DOHH2 (cell line): ENCODE results near the gene EXOC7.

ENCODE experiments used
- H3F3A ChIP-seq: fragments of 200-600 bp; sonication (generic), shearing (Covaris generic); 2 replicates; pipeline ENCODE4 v1.6.0; 2016; ENCODE audit warnings: antibody characterized with exemption, mild to moderate bottlenecking; ENCODE audit not compliant: control insufficient read depth, insufficient read depth
- H3K27ac ChIP-seq: fragments of 200-600 bp; sonication (generic); 2 replicates; pipeline ENCODE4 v1.5.1; 2014; ENCODE audit warnings: low read depth, mild to moderate bottlenecking, low read length, moderate library complexity
- H3K27me3 ChIP-seq: fragments of 200-600 bp; sonication (generic); 2 replicates; pipeline ENCODE4 v1.6.1; 2014; ENCODE audit warnings: mild to moderate bottlenecking, low read length, mixed read lengths; ENCODE audit not compliant: control insufficient read depth
- H3K36me3 ChIP-seq: fragments of 200-600 bp; sonication (generic); 2 replicates; pipeline ENCODE4 v1.6.1; 2014; ENCODE audit warnings: mild to moderate bottlenecking, low read length, moderate library complexity, mixed read lengths; ENCODE audit not compliant: control insufficient read depth
- H3K4me1 ChIP-seq: fragments of 200-600 bp; sonication (generic); 2 replicates; pipeline ENCODE4 v1.6.1; 2014; ENCODE audit warnings: mild to moderate bottlenecking, low read length, mixed read lengths; ENCODE audit not compliant: control insufficient read depth
- H3K4me2 ChIP-seq: fragments of 200-600 bp; sonication (generic); 2 replicates; pipeline ENCODE4 v1.6.0; 2014; ENCODE audit warnings: mild to moderate bottlenecking, low read length, moderate library complexity
- H3K4me3 ChIP-seq: fragments of 200-600 bp; sonication (generic); 2 replicates; pipeline ENCODE4 v1.5.1; 2014; ENCODE audit warnings: mild to moderate bottlenecking, low read length, mixed read lengths
- H3K79me2 ChIP-seq: fragments of 200-600 bp; sonication (generic); 2 replicates; pipeline ENCODE4 v1.6.1; 2014; ENCODE audit warnings: mild to moderate bottlenecking, low read length, mixed read lengths; ENCODE audit not compliant: control insufficient read depth
- H3K9me2 ChIP-seq: fragments of 200-600 bp; sonication (generic); replicated peaks from 2 replicates; pipeline ENCODE4 v1.6.1; 2014; ENCODE audit warnings: mild to moderate bottlenecking, low read length, mixed read lengths; ENCODE audit not compliant: control insufficient read depth
- H3K9me3 ChIP-seq: fragments of 200-600 bp; sonication (generic); 2 replicates; pipeline ENCODE4 v1.6.1; 2014; ENCODE audit warnings: antibody characterized with exemption, low read length, mixed read lengths; ENCODE audit not compliant: control insufficient read depth, insufficient read depth
- H4K20me1 ChIP-seq: fragments of 200-600 bp; sonication (generic); 2 replicates; pipeline ENCODE4 v1.6.0; 2014; ENCODE audit warnings: low read depth, mild to moderate bottlenecking, antibody characterized with exemption, low read length, moderate library complexity; ENCODE audit not compliant: control insufficient read depth, insufficient read depth
- EZH2phosphoT487 ChIP-seq: fragments of 200-600 bp; sonication (generic); IDR thresholded peaks from 2 replicates; pipeline ENCODE4 v1.6.1; 2017; ENCODE audit warnings: borderline replicate concordance, mild to moderate bottlenecking, antibody characterized with exemption, low read length, moderate library complexity, mixed read lengths
- TF ChIP-seq, protein P1 (sequence below): fragments of 200-600 bp; sonication (generic); IDR thresholded peaks from one replicate; pipeline ENCODE4 v1.5.1; 2014; ENCODE audit warnings: antibody characterized with exemption, mild to moderate bottlenecking, low read depth, low read length; ENCODE audit not compliant: poor library complexity, severe bottlenecking

Gene EXOC7

DNA sequence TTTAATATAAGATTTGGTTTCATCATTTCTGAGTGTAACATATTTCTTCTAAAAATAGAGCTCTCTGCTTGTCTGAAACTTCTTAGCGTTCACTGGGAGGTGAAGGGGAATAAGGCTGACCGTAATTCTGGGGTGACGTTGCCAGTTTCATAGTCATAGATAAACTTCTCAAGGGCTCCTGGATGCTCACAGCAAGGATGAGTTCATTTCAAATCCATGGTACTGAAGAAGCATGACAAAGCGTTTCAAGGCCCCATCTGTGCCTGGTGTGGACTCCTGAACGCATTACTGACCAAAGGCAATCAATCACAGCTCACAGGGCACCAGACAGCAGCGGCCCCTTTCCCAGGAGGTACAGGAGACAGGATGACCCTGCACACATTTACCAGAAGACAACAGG, 64.5 kb downstream of the EXOC7 start:
- Histone ChIP-seq H3K27ac (no peak overlapping the region), H3K27me3 (no peaks in the 10 kb centered on the region), H4K20me1 (no peaks in the 10 kb centered on the region), H3K4me2 (no peak overlapping the region), H3K4me3 (no peak overlapping the region), H3K9me2 (no peaks in the 10 kb centered on the region), H3K4me1 (no peaks in the 10 kb centered on the region), H3K9me3 (no peaks in the 10 kb centered on the region), H3K36me3 (peaks cover 56% of the 10 kb centered on the region), H3F3A (no peaks in the 10 kb centered on the region), H3K79me2 (no peaks in the 10 kb centered on the region)
- TF ChIP-seq EZH2phosphoT487 = no peak
- TF ChIP-seq, protein P1, sequence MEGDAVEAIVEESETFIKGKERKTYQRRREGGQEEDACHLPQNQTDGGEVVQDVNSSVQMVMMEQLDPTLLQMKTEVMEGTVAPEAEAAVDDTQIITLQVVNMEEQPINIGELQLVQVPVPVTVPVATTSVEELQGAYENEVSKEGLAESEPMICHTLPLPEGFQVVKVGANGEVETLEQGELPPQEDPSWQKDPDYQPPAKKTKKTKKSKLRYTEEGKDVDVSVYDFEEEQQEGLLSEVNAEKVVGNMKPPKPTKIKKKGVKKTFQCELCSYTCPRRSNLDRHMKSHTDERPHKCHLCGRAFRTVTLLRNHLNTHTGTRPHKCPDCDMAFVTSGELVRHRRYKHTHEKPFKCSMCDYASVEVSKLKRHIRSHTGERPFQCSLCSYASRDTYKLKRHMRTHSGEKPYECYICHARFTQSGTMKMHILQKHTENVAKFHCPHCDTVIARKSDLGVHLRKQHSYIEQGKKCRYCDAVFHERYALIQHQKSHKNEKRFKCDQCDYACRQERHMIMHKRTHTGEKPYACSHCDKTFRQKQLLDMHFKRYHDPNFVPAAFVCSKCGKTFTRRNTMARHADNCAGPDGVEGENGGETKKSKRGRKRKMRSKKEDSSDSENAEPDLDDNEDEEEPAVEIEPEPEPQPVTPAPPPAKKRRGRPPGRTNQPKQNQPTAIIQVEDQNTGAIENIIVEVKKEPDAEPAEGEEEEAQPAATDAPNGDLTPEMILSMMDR = no peak

DNA sequence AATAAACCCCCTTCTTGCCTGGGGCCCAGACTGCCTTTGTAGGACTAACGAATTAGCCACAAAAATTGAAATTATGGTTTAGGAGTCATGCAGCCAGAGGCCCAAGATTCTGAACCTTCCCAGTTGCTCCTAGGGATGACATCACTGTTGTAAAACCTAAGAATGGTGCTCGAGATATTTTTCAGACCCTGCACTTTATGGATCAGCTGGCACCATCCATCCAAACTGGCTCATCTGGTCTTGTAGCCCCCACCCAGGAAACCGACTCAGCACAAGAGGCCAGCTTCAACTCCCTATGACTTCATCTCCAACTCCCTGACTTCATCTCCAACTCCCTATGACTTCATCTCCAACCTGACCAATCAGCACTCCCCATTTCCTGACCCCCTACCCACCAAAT, 65.5 kb downstream of the EXOC7 start:
- Histone ChIP-seq H3K79me2 (no peaks in the 10 kb centered on the region), H3K4me1 (no peaks in the 10 kb centered on the region), H3K9me2 (no peaks in the 10 kb centered on the region), H3K4me2 (no peak overlapping the region), H3K27me3 (no peaks in the 10 kb centered on the region), H3F3A (no peaks in the 10 kb centered on the region), H4K20me1 (no peaks in the 10 kb centered on the region), H3K9me3 (no peaks in the 10 kb centered on the region), H3K4me3 (no peak overlapping the region), H3K27ac (no peak overlapping the region), H3K36me3 (peaks cover 45% of the 10 kb centered on the region)
- TF ChIP-seq EZH2phosphoT487 = no peak
- TF ChIP-seq, protein P1 = no peak

DNA sequence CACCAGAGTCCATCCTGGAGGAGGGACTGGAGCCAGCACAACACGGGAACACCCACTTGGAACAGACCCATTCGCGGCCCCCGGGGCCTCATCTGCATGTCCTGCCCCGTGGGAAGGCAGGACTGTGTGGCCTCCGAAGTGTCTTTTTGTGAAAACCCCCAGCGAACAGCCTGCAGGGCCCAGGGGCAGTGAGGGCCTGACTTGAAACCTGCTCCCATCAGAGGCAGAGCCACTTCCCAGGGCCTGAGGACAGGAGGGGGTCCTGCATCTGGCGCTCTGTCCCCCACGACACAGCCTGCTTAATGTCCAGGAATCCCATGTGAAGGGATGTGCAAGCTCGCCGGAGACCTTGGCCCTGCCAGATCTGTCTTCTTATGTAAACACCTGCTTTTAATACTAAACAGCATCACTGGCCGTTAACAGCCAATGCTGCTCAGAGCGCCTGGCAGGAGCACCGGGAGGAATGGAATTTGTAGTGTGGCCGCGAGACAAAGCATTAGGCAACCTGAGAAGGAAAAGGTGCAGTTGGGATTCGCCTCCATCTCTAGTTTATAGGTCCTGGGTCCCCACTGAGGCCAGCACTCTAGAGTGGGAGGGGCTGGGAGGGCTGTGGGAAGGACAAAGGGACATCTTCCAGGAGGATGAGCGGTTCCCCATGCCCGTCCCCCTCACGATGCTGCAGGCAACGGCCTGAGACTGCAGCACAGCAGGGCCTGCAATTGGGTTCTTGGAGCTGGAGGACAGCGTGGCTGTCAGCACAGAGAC, 66.9 kb downstream of the EXOC7 start:
- no peak overlapping the region for H3K4me2 ChIP-seq
- no peak overlapping the region for H3K4me3 ChIP-seq
- no peak overlapping the region for H3K27ac ChIP-seq
- H4K20me1 ChIP-seq = no peaks in the 10 kb centered on the region
- H3F3A ChIP-seq = no peaks in the 10 kb centered on the region
- peaks cover 35% of the 10 kb centered on the region for H3K36me3 ChIP-seq
- no peaks in the 10 kb centered on the region for H3K27me3 ChIP-seq
- H3K9me2 ChIP-seq = no peaks in the 10 kb centered on the region
- TF ChIP-seq, protein P1 = no peak
- TF ChIP-seq EZH2phosphoT487 = no peak
- no peaks in the 10 kb centered on the region for H3K79me2 ChIP-seq
- H3K9me3 ChIP-seq = no peaks in the 10 kb centered on the region
- H3K4me1 ChIP-seq = no peaks in the 10 kb centered on the region
